Right lobe of liver (tissue), 6 donors: ENCODE measurements around the gene VTN. TPM values are rescaled to one million over a fixed set of nuclear protein-coding genes. Genes with fewer than 3 reads are reported as not detected.

Experiments
- ATAC-seq, 4 donors: fragments of 200-7000 bp; cut with Tn5 transposase; one replicate each; pipeline ENCODE4 v1.9.1; 2020; ENCODE audit warnings: mild to moderate bottlenecking in 4 of 4, moderate library complexity in 4 of 4
- DNase-seq, 3 donors: peaks; one replicate each; pipeline ENCODE4 v3.0.0-alpha.2; 2020
- H3K27ac ChIP-seq, 3 donors: fragments of 200-600 bp; one replicate each; pipeline ENCODE4 v1.8.0; 2022
- H3K27me3 ChIP-seq, 2 donors: fragments of 200-600 bp; one replicate each; pipeline ENCODE4 v1.8.0; 2022
- H3K36me3 ChIP-seq, 4 donors: fragments of 200-600 bp; sonication (generic) in 1 of 4; one replicate each; pipeline versions ENCODE4 v1.5.1 to v1.8.0; 2017 to 2022; ENCODE audit warnings: control low read depth in 1 of 4
- H3K4me1 ChIP-seq, 4 donors: fragments of 200-600 bp; sonication (generic) in 1 of 4; one replicate each; pipeline versions ENCODE4 v1.5.1 to v1.8.0; 2017 to 2022; ENCODE audit warnings: control low read depth in 1 of 4
- H3K4me3 ChIP-seq, 3 donors: fragments of 200-600 bp; one replicate each; pipeline ENCODE4 v1.8.0; 2022
- H3K9me3 ChIP-seq, 4 donors: fragments of 200-600 bp; sonication (generic) in 1 of 4; one replicate each; pipeline versions ENCODE4 v1.5.1 to v1.8.0; 2017 to 2022; ENCODE audit warnings: control low read depth in 1 of 4
- POLR2A ChIP-seq: fragments of 450-650 bp; IDR thresholded peaks from one replicate; pipeline ENCODE4 v1.6.1; 2017; ENCODE audit warnings: antibody characterized with exemption, mild to moderate bottlenecking
- WGBS: methylation state at CpG from one replicate; pipeline ENCODE4 v1.1.6; 2018; ENCODE audit warnings: low coverage, low lambda C conversion rate; ENCODE audit not compliant: insufficient coverage; ENCODE audit errors: missing lambda C conversion rate; 5-methylcytosine and 5-hydroxymethylcytosine counted together
- intact Hi-C, 2 donors: fragments of 100-400 bp; cut with DNase I; formaldehyde crosslinking; loops; one replicate each; pipeline versions ENCODE4 v1.11.2 to v1.14.1; 2022
- microRNA-seq, 2 donors: library from miRNA; unstranded; fragments of <30 nt; microRNA quantifications; one replicate each; pipeline ENCODE4, GENCODE V29; 2019 to 2020
- total RNA-seq, 6 experiments: library from RNA; depleted of rRNA in 2 of 6; stranded (reverse); fragments of >200 nt in 2 of 6; fragmentation: NEBNext Ultra II Directional in 3 of 6; extraction: Animal tissue kit (Norgen Biotek cat#: 25700) in 3 of 6; gene quantifications; one replicate each; pipeline versions ENCODE4 v1.1.0 to v1.2.4, GENCODE V29; 2016 to 2023
- TF ChIP-seq, protein P1 (sequence below), 4 donors: fragments of 200-600 bp in 3 of 4; fragments of 450-650 bp in 1 of 4; IDR thresholded peaks; one replicate each; pipeline versions ENCODE4 v1.5.1 to v1.8.0; 2016 to 2022; ENCODE audit warnings: antibody characterized with exemption in 4 of 4, mild to moderate bottlenecking in 2 of 4
- donor health status: DM: no; HTN: yes; CAD: no.
- donor health status: DM: no; HTN: no; CAD: no.
- donor health status: DM: no; HTN: no; CAD: no.
- donor health status: DM: no; HTN: yes; CAD: no.
- donor health status: DM: no; HTN: yes; CAD: no.

VTN gene
- total RNA-seq, 6 experiments from 2014 or later, result 2,747 to 3,771 (median 3,031) TPM

DNA sequence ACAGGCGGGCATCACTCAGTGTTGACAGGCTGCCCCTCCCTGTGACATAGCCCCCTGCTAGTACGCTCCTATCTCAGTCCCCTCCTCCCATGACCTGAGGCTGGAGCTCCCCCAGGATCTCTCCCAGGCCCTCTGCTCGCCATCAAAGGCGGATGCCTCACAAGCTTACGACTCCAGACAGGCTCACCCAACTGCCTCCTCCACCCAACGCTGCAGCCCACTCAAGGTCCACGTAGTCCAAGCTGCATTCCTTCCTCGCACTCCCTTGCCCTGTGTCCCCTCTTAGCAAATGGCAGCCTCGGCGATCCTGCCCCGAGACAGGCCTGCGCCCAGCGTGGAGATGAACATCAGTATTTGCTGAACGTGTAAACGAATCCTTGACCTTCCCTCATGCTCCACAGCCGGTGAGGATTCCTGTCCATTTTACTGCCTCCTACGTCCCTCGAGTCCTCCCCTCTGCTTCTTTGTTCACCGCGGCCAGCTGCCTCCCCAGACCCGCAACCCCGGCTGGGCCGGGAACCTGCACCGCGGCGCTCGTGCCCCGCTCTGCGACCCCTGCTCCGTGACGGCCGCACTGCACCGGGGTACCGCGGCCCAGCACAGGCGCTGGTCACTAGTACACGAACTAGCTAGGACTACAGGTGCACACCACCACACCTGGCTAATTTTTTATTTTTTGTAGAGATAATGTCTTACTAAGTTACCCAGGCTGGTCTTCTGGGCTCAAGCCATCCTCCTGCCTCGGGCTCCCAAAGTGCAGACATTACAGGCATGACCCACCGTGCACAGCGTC lies 51.9 kb downstream of the VTN start:
- ATAC-seq, result peak in 1 of 4 donors; percentile 0
- intact Hi-C loops, result no loop called here
- H3K27ac ChIP-seq, result peak overlapping the region in 1 of 3 donors; percentile 31
- peak overlapping the region; percentile 67 to 77 (median 75) for H3K4me3 ChIP-seq
- H3K36me3 ChIP-seq, result no peaks in the 10 kb centered on the region
- no peaks in the 10 kb centered on the region for H3K9me3 ChIP-seq
- DNase-seq, result no peak
- WGBS, result 13% methylated on average over 34 of the region's 40 CpGs
- no peak for TF ChIP-seq POLR2A
- TF ChIP-seq, protein P1, sequence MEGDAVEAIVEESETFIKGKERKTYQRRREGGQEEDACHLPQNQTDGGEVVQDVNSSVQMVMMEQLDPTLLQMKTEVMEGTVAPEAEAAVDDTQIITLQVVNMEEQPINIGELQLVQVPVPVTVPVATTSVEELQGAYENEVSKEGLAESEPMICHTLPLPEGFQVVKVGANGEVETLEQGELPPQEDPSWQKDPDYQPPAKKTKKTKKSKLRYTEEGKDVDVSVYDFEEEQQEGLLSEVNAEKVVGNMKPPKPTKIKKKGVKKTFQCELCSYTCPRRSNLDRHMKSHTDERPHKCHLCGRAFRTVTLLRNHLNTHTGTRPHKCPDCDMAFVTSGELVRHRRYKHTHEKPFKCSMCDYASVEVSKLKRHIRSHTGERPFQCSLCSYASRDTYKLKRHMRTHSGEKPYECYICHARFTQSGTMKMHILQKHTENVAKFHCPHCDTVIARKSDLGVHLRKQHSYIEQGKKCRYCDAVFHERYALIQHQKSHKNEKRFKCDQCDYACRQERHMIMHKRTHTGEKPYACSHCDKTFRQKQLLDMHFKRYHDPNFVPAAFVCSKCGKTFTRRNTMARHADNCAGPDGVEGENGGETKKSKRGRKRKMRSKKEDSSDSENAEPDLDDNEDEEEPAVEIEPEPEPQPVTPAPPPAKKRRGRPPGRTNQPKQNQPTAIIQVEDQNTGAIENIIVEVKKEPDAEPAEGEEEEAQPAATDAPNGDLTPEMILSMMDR (IDR thresholded peaks at IDR 0.05), result no peak
- peaks cover 0 to 34% (median 0%) of the 10 kb centered on the region in 4 donors for H3K4me1 ChIP-seq
- H3K27me3 ChIP-seq, result no peaks in the 10 kb centered on the region

Small RNA genes lying within 50 kb of the gene (microRNA-seq; reads per million reads assigned to microRNA genes)
- 0 reads per million in 2 donors for gene MIR4723

Other genes starting within 250 kb of the VTN start
- gene TMEM97, start 51.1 kb downstream of the VTN start, total RNA-seq, result 10 to 100 TPM; 20.0 to 84.0 (median 44.2) TPM
- 10 to 100 TPM; 20.6 to 29.6 (median 26.1) TPM for gene IFT20, start 34.8 kb downstream of the VTN start, total RNA-seq
- 10 to 100 TPM; 32.3 to 87.6 (median 38.2) TPM for gene TNFAIP1, start 34.5 kb downstream of the VTN start, total RNA-seq
- 100 to 1,000 TPM in 5 of 6 experiments, 10 to 100 TPM in 1; 92.5 to 156 (median 130) TPM for gene POLDIP2, start 12.8 kb downstream of the VTN start, total RNA-seq
- not detected for gene SEBOX, start 5.1 kb downstream of the VTN start, total RNA-seq
- 1 to 10 TPM; 2.8 to 5.1 (median 3.9) TPM for gene SARM1, start 1.4 kb upstream of the VTN start, total RNA-seq
- gene SLC46A1, start 35.9 kb upstream of the VTN start, total RNA-seq, result 10 to 100 TPM; 22.1 to 44.6 (median 32.1) TPM
- gene SLC13A2, start 103.3 kb upstream of the VTN start, total RNA-seq, result under 1 TPM; 0.09 to 0.49 (median 0.24) TPM
- not detected for gene FOXN1, start 136.0 kb upstream of the VTN start, total RNA-seq
- gene UNC119, start 182.3 kb upstream of the VTN start, total RNA-seq, result 10 to 100 TPM; 11.5 to 37.8 (median 13.1) TPM
- 10 to 100 TPM in 4 of 6 experiments, 1 to 10 TPM in 2; 7.2 to 13.8 (median 11.0) TPM for gene PIGS, start 201.2 kb upstream of the VTN start, total RNA-seq
- 10 to 100 TPM; 36.0 to 76.6 (median 48.9) TPM for gene ALDOC, start 206.6 kb upstream of the VTN start, total RNA-seq
- 10 to 100 TPM in 4 of 6 experiments, 1 to 10 TPM in 2; 8.4 to 14.1 (median 11.3) TPM for gene SPAG5, start 228.7 kb upstream of the VTN start, total RNA-seq
- 1 to 10 TPM; 1.5 to 7.3 (median 4.2) TPM for gene RSKR, start 243.9 kb upstream of the VTN start, total RNA-seq